Astrocyte of the cerebellum (primary cell): Measurements from ENCODE around the gene MSANTD3.
"Not testable (repeated sequence)": the region's sequence is repeated elsewhere in the genome, so short reads cannot be mapped to it uniquely, and the experiment has no call there.

Source experiments
- DNase-seq: peaks from one replicate; pipeline ENCODE4 v3.0.0-alpha.2; 2011; ENCODE audit warnings: low read depth
- H3K4me3 ChIP-seq: 2 replicates; pipeline ENCODE4 v1.5.1; 2011; ENCODE audit warnings: mild to moderate bottlenecking, low read depth, low read length, moderate library complexity
- in situ Hi-C: cut with HindIII; loops from 2 replicates; pipeline ENCODE4 v1.10.0; 2017; ENCODE audit warnings: low sequenced_read_pairs
- TF ChIP-seq, protein P1 (sequence below): IDR thresholded peaks from 2 replicates; pipeline ENCODE4 v1.5.1; 2012; ENCODE audit warnings: low read length, low read depth, moderate library complexity, mild to moderate bottlenecking; ENCODE audit errors: missing control alignments

Gene MSANTD3

DNA sequence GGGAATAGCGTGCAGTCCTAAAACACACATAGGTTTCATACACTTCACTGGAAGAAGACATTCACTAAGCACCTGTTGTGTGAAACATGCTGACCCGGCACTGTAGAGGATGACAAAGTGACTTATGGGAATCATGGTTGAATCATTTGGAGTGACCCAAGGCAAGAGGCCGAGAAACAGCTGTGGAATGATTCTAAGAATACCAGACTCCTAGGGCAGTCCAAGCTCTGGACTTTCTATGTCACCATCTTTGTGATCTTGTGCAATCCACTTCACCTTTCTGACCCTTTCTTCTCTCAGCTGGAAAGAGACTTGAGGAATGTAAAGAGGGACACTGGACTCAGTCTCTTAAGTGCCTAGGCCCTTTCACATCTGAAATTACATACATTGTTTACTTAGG lies 13.1 kb downstream of the MSANTD3 start:
- TF ChIP-seq, protein P1, sequence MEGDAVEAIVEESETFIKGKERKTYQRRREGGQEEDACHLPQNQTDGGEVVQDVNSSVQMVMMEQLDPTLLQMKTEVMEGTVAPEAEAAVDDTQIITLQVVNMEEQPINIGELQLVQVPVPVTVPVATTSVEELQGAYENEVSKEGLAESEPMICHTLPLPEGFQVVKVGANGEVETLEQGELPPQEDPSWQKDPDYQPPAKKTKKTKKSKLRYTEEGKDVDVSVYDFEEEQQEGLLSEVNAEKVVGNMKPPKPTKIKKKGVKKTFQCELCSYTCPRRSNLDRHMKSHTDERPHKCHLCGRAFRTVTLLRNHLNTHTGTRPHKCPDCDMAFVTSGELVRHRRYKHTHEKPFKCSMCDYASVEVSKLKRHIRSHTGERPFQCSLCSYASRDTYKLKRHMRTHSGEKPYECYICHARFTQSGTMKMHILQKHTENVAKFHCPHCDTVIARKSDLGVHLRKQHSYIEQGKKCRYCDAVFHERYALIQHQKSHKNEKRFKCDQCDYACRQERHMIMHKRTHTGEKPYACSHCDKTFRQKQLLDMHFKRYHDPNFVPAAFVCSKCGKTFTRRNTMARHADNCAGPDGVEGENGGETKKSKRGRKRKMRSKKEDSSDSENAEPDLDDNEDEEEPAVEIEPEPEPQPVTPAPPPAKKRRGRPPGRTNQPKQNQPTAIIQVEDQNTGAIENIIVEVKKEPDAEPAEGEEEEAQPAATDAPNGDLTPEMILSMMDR = no peak
- H3K4me3 ChIP-seq = no peak overlapping the region
- in situ Hi-C loops = no loop called here
- no peak for DNase-seq

DNA sequence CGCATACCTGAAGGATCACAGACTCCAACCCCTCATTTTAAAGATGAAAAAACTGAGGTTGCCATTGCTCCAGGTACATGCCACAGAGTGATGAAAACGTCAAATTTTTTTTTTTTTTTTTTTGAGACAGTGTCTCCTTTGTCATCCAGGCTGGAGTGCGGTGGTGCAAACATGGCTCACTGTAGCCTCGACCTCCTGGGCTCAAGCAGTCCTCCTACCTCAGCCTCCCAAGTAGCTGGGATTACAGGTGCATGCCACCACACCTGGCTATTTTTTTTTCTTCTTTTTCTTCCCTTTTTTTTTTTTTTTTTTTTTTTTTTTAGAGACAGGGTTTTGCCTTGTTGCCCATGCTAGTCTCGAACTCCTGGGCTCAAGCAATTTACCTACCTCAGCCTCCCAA lies 13.5 kb downstream of the MSANTD3 start:
- not testable (repeated sequence) for DNase-seq

DNA sequence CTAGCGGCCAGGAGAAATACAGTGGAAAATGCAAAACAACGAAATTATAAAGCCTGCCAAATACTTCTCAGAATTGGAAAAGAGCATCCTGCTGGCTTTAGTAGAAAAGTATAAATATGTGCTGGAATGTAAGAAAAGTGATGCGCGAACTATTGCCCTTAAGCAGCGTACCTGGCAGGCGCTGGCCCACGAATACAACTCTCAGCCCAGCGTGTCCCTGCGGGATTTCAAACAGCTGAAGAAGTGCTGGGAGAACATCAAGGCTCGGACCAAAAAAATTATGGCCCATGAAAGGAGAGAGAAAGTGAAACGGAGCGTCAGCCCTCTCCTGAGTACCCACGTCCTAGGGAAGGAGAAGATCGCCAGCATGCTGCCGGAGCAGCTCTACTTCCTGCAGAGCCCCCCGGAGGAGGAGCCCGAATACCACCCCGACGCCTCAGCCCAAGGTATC lies 15.0 kb downstream of the MSANTD3 start:
- TF ChIP-seq, protein P1 = no peak
- in situ Hi-C loops = no loop called here
- H3K4me3 ChIP-seq = no peak overlapping the region
- no peak for DNase-seq

More for the DNA sequence above, 13.5 kb downstream of the MSANTD3 start:
- H3K4me3 ChIP-seq, in situ Hi-C loops: not testable (repeated sequence)

DNA sequence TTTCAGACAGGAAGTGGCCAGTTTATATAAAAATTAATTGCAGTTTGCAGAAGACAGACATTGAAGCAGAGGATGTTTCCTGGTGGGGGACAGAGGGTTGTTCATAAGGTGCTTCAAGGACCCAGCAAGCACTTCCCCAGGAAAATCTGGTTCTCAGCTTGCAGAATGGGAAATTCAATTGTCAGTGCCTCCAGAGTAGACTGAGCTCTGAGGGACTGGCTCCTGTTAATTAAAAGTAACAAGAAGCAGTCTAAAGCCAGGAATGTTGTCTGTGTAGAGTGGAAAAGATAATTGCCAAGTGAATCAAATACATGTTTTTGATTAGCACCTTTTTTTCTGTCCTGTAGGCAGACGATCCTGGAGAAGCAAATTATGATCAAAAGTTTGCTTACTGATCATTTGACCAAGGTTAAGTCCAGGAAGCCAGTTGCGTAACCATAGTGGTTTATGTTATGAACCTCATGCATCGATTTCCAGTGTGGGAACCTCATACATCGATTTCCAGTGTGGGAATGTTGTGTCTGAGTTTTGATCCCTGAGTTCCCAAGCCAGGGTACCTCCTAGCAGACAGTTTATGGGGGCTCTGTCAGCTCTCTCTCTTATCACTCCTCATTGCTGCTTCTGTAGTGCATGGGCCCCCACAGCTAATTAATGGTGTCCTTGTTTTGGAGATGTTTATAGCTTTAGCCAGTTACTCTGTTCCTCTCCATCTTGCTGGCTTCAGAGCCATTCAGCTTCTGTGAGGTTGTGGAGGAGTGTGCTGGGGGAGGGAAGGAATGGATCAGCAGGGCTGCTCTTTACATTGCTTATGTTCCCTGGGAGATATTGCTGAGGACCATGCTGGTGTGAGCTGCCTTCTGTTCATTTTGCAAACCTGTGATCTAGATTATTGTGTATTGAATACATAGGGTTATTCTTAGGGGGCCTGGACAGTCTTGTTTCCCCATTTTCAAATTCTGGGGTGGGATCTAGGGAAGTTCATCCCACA lies 17.1 kb downstream of the MSANTD3 start:
- DNase-seq = no peak
- H3K4me3 ChIP-seq = no peak overlapping the region
- in situ Hi-C loops = no loop called here
- TF ChIP-seq, protein P1 = no peak

DNA sequence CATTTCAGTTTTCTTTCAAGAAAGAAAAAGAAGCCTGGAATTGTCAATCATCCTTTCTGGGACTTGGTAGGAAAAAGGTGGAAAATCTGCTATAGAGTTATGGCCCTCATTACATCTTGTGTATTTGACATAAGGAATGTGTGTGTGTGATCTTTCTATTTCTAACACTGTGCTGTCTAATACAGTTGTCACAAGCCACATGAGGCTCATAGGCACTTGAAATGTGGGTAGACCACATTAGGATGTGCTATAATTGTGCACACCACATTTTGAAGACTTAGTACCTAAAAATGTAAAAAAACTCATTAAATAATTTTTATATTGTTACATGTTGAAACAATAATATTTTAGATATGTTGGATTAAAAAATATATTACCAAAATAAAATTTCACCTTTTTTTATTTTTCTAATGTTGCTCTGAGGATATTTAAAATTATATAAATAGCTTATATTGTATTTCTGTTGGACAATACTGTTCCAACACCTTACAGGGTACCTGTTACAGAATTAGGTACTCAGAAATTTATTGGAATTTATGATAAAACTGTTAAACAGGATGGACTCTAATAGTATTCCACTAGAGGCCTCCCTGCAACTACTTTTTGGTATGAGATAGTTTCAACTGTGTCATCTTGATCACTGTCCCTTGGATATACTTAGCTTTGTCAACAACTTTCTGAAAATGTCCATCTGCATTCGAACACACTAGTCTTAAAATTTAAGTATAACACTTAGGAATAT lies 18.4 kb downstream of the MSANTD3 start:
- TF ChIP-seq, protein P1 = no peak
- H3K4me3 ChIP-seq = no peak overlapping the region
- in situ Hi-C loops = no loop called here
- no peak for DNase-seq

DNA sequence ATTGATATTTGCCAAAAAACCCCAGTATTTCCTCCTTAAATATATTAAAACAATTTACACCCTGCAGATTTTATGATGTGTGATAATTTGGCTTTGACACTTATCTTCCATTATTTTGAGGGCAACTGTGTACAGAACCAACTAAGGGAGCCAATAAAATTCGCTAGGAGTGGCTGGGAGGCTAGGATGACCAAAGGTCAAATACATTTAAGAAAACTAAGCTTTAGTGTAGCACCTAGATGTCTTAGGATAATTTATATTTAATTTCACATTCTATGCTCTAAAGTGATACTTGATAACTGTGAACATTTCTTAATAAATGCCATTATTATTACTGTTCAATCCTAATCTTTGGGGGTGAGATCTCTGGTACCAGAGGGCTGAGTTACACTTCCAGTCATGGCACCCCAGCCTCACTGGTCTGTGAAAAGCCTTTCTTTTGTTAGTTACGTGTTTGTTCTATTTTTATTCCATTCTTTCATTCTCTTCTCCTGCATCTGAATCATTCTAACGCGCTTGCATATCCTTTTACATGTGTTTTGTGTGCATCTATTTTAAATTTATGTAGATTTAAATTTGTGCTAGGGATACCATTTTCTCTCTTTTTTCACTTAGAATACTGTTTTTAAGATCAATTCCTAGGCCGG lies 19.1 kb downstream of the MSANTD3 start:
- in situ Hi-C loops = no loop called here
- H3K4me3 ChIP-seq = no peak overlapping the region

More for the DNA sequence above, 19.1 kb downstream of the MSANTD3 start:
- TF ChIP-seq, protein P1 = no peak
- no peak for DNase-seq
